HCT116 (cell line): Measurements from ENCODE around the gene HOXD8. TPM values are rescaled to one million over a fixed set of nuclear protein-coding genes. Genes with fewer than 3 reads are reported as not detected.

Experiments
- ATAC-seq: fragments of 200-7000 bp; cut with Tn5 transposase; 2 replicates; pipeline ENCODE4 v1.9.1; 2020; ENCODE audit warnings: mild to moderate bottlenecking, moderate library complexity
- BruUV-seq: library from RNA; stranded (reverse); fragments of 400-500 nt; replicated peaks from 2 replicates; lab custom pipeline; 2021; lab: Mats Ljungman, UMichigan
- CTCF ChIA-PET: fragments of 300-600 bp; sonication (Branson Sonifier 250); formaldehyde crosslinking; loops from one replicate; lab custom pipeline; 2021; ENCODE audit warnings: antibody characterized with exemption; lab: Charles Lee
- POLR2A ChIA-PET: fragments of 300-600, 350-600 bp; sonication (Branson Sonifier 250); formaldehyde crosslinking; loops from one replicate; lab custom pipeline; 2021; ENCODE audit warnings: antibody characterized with exemption; lab: Charles Lee
- RAD21 ChIA-PET, 2 experiments: fragments of 300-600 bp; sonication (Branson Sonifier 250); formaldehyde crosslinking; loops; one replicate each; lab custom pipeline; 2023; ENCODE audit warnings: low total read pairs in 2 of 2; ENCODE audit not compliant: uncharacterized antibody in 2 of 2, unreplicated experiment in 2 of 2, low non-redundant PET in 1 of 2; lab: Charles Lee
- DNase-seq: peaks from one replicate; pipeline ENCODE4 v3.0.0-alpha.2; 2010; ENCODE audit warnings: low read depth, low spot score
- H2AFZ ChIP-seq: fragments of 200-600 bp; shearing (Covaris generic), sonication (generic); 2 replicates; pipeline ENCODE4 v1.6.1; 2017; ENCODE audit warnings: low read depth, mixed run types, mixed read lengths, antibody characterized with exemption, low read length; ENCODE audit not compliant: poor library complexity, severe bottlenecking
- H3K27ac ChIP-seq: 2 replicates; pipeline ENCODE4 v1.5.1; 2012; ENCODE audit warnings: low read depth, low read length
- H3K27me3 ChIP-seq: fragments of 200-600 bp; sonication (generic); 2 replicates; pipeline ENCODE4 v1.6.1; 2016; ENCODE audit warnings: mixed run types, low read length, mixed read lengths; ENCODE audit not compliant: insufficient read depth
- H3K36me3 ChIP-seq, 2 experiments: fragments of 200-500 bp in 1 of 2; fragments of 200-600 bp in 1 of 2; sonication (Bioruptor generic) in 1 of 2; sonication (generic) in 1 of 2; 2 replicates each; pipeline versions ENCODE4 v1.5.1 to v1.6.1; 2014 to 2016; ENCODE audit warnings: low read length in 2 of 2, inconsistent platforms in 1 of 2, mixed read lengths in 1 of 2, mixed run types in 1 of 2; ENCODE audit not compliant: insufficient read depth in 2 of 2, control insufficient read depth in 1 of 2
- H3K4me1 ChIP-seq, 2 experiments: fragments of 200-600 bp in 1 of 2; sonication (generic) in 1 of 2; 2 replicates each; pipeline versions ENCODE4 v1.5.1 to v1.6.1; 2012 to 2017; ENCODE audit warnings: low read length in 2 of 2, inconsistent platforms in 1 of 2, mild to moderate bottlenecking in 1 of 2, mixed read lengths in 1 of 2, mixed run types in 1 of 2, moderate library complexity in 1 of 2; ENCODE audit not compliant: insufficient read depth in 2 of 2, control insufficient read depth in 1 of 2
- H3K4me2 ChIP-seq: fragments of 200-600 bp; sonication (generic); 2 replicates; pipeline ENCODE4 v1.6.1; 2017; ENCODE audit warnings: mixed run types, low read length, mixed read lengths
- H3K4me3 ChIP-seq, 2 experiments: fragments of 200-600 bp in 1 of 2; sonication (generic) in 1 of 2; replicated peaks in 1 of 2; 2 replicates each; pipeline ENCODE4 v1.5.1; 2011 to 2016; ENCODE audit warnings: low read length in 2 of 2, control low read depth in 1 of 2, low read depth in 1 of 2, mild to moderate bottlenecking in 1 of 2, mixed read lengths in 1 of 2, mixed run types in 1 of 2
- H3K79me2 ChIP-seq: fragments of 200-600 bp; sonication (generic); 2 replicates; pipeline ENCODE4 v1.6.1; 2017; ENCODE audit warnings: mild to moderate bottlenecking, mixed run types, low read length, moderate library complexity, mixed read lengths; ENCODE audit not compliant: insufficient read depth
- H3K9ac ChIP-seq: fragments of 200-600 bp; sonication (generic); 2 replicates; pipeline ENCODE4 v1.6.1; 2016; ENCODE audit warnings: low read length, mixed read lengths
- H3K9me2 ChIP-seq: fragments of 200-600 bp; sonication (generic), shearing (Covaris generic); 2 replicates; pipeline ENCODE4 v1.6.1; 2017; ENCODE audit warnings: mixed run types, mild to moderate bottlenecking, moderate library complexity; ENCODE audit not compliant: insufficient read depth
- H3K9me3 ChIP-seq, 2 experiments: fragments of 200-500 bp in 1 of 2; fragments of 200-600 bp in 1 of 2; sonication (Bioruptor generic) in 1 of 2; sonication (generic) in 1 of 2; 2 replicates each; pipeline ENCODE4 v1.6.1; 2014 to 2017; ENCODE audit warnings: low read length in 2 of 2, mixed read lengths in 2 of 2, inconsistent platforms in 1 of 2, low read depth in 1 of 2, mild to moderate bottlenecking in 1 of 2, mixed run types in 1 of 2, moderate library complexity in 1 of 2; ENCODE audit not compliant: control insufficient read depth in 1 of 2, insufficient read depth in 1 of 2
- H4K20me1 ChIP-seq: fragments of 200-600 bp; sonication (generic), shearing (Covaris generic); 2 replicates; pipeline ENCODE4 v1.6.1; 2017; ENCODE audit warnings: mixed run types, mild to moderate bottlenecking, moderate library complexity; ENCODE audit not compliant: insufficient read depth
- CEBPB ChIP-seq: IDR thresholded peaks from 2 replicates; pipeline ENCODE4 v1.6.1; 2012; ENCODE audit warnings: low read depth
- ELF1 ChIP-seq: IDR thresholded peaks from 2 replicates; pipeline ENCODE4 v1.6.1; 2012; ENCODE audit warnings: low read depth, borderline replicate concordance
- EZH2 ChIP-seq: fragments of 200-600 bp; sonication (generic); IDR thresholded peaks from 2 replicates; pipeline ENCODE4 v1.6.1; 2017; ENCODE audit warnings: antibody characterized with exemption, mixed run types
- EZH2phosphoT487 ChIP-seq: fragments of 200-600 bp; IDR thresholded peaks from 2 replicates; pipeline ENCODE4 v1.6.1; 2018; ENCODE audit warnings: antibody characterized with exemption, borderline replicate concordance
- FOSL1 ChIP-seq: IDR thresholded peaks from 2 replicates; pipeline ENCODE4 v1.6.1; 2012; ENCODE audit warnings: low read depth
- POLR2A ChIP-seq: IDR thresholded peaks from 2 replicates; pipeline ENCODE4 v1.7.0; 2011; ENCODE audit warnings: borderline replicate concordance; ENCODE audit not compliant: insufficient read depth, insufficient read length; ENCODE audit errors: extremely low read depth
- RAD21 ChIP-seq: IDR thresholded peaks from 2 replicates; pipeline ENCODE4 v1.6.1; 2012; ENCODE audit warnings: low read depth, mild to moderate bottlenecking
- YY1 ChIP-seq: IDR thresholded peaks from 2 replicates; pipeline ENCODE4 v1.6.1; 2011; ENCODE audit warnings: low read length, low read depth, moderate library complexity, mild to moderate bottlenecking; ENCODE audit not compliant: insufficient replicate concordance; ENCODE audit errors: extremely low read depth
- ZNF274 ChIP-seq: fragments of 200-500 bp; sonication (Bioruptor generic); IDR thresholded peaks from 2 replicates; pipeline ENCODE4 v1.6.1; 2014; ENCODE audit warnings: mild to moderate bottlenecking, low read depth, low read length, inconsistent platforms
- intact Hi-C: fragments of 100-400 bp; cut with micrococcal nuclease; formaldehyde crosslinking; loops from 2 replicates; pipeline ENCODE4 v1.10.0; 2022
- total RNA-seq: library from RNA; stranded (reverse); gene quantifications from one replicate; pipeline ENCODE4 v1.2.1, GENCODE V29; 2021; ENCODE audit not compliant: unreplicated experiment
- TF ChIP-seq, protein P1 (sequence below): IDR thresholded peaks from 2 replicates; pipeline ENCODE4 v1.6.1; 2012; ENCODE audit warnings: low read depth

The HOXD8 gene
- total RNA-seq, 1 experiment from 2014 or later = 6.0 TPM

DNA sequence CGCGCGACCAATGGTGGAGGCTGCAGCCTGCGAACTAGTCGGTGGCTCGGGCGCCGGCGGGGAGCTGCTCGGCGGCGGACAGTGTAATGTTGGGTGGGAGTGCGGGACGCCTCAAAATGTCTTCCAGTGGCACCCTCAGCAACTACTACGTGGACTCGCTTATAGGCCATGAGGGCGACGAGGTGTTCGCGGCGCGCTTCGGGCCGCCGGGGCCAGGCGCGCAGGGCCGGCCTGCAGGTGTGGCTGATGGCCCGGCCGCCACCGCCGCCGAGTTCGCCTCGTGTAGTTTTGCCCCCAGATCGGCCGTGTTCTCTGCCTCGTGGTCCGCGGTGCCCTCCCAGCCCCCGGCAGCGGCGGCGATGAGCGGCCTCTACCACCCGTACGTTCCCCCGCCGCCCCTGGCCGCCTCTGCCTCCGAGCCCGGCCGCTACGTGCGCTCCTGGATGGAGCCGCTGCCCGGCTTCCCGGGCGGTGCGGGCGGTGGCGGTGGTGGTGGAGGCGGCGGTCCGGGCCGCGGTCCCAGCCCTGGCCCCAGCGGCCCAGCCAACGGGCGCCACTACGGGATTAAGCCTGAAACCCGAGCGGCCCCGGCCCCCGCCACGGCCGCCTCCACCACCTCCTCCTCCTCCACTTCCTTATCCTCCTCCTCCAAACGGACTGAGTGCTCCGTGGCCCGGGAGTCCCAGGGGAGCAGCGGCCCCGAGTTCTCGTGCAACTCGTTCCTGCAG, 6.7 kb upstream of the HOXD8 start, which contains the start of gene HOXD9:
Gene HOXD9, plus strand, starts transcription at position 37 of the 728 bp plus-strand sequence. Its CDS starts 50 bp downstream, at position 87.
- no peak within 1 kb of the TSS for H3K27ac ChIP-seq
- no TSS peak for BruUV-seq
- H3K27me3 ChIP-seq = no peaks in the 10 kb centered on the region
- peaks cover 0 to 5% of the 10 kb centered on the region in 2 experiments; a peak in 1 of 4 replicates for H3K4me1 ChIP-seq
- DNase-seq = no peak
- ChIA-PET POLR2A (no interaction called here), RAD21 (no interaction called here)
- H2AFZ ChIP-seq = no peak within 1 kb of the TSS
- H3K79me2 ChIP-seq = no peaks in the 10 kb centered on the region
- TF ChIP-seq YY1 (no peak), POLR2A (no peak), ELF1 (no peak), EZH2 (no peak), EZH2phosphoT487 (no peak), CEBPB (no peak), FOSL1 (no peak), RAD21 (no peak), ZNF274 (no peak)
- TF ChIP-seq, protein P1, sequence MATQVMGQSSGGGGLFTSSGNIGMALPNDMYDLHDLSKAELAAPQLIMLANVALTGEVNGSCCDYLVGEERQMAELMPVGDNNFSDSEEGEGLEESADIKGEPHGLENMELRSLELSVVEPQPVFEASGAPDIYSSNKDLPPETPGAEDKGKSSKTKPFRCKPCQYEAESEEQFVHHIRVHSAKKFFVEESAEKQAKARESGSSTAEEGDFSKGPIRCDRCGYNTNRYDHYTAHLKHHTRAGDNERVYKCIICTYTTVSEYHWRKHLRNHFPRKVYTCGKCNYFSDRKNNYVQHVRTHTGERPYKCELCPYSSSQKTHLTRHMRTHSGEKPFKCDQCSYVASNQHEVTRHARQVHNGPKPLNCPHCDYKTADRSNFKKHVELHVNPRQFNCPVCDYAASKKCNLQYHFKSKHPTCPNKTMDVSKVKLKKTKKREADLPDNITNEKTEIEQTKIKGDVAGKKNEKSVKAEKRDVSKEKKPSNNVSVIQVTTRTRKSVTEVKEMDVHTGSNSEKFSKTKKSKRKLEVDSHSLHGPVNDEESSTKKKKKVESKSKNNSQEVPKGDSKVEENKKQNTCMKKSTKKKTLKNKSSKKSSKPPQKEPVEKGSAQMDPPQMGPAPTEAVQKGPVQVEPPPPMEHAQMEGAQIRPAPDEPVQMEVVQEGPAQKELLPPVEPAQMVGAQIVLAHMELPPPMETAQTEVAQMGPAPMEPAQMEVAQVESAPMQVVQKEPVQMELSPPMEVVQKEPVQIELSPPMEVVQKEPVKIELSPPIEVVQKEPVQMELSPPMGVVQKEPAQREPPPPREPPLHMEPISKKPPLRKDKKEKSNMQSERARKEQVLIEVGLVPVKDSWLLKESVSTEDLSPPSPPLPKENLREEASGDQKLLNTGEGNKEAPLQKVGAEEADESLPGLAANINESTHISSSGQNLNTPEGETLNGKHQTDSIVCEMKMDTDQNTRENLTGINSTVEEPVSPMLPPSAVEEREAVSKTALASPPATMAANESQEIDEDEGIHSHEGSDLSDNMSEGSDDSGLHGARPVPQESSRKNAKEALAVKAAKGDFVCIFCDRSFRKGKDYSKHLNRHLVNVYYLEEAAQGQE = no peak
- TF ChIP-seq, all 23 proteins: peak for 0
- H3K9me2 ChIP-seq = no peaks in the 10 kb centered on the region
- no peak within 1 kb of the TSS for H3K4me3 ChIP-seq
- H3K9me3 ChIP-seq = no peaks in the 10 kb centered on the region
- intact Hi-C loops = no loop called here
- no peaks in the 10 kb centered on the region for H4K20me1 ChIP-seq
- no peak within 1 kb of the TSS for H3K9ac ChIP-seq
- no peak within 1 kb of the TSS for H3K4me2 ChIP-seq
- H3K36me3 ChIP-seq = no peaks in the 10 kb centered on the region
- CTCF ChIA-PET = no interaction called here
- no peak for ATAC-seq
